Brain microvascular endothelial cell (primary cell): Measurements from ENCODE around the gene RPRD1B.

Experiments
- DNase-seq: peaks from one replicate; pipeline ENCODE4 v3.0.0-alpha.2; 2020
- H3K27ac ChIP-seq: fragments of 250-450 bp; sonication (Bioruptor Pico); 2 replicates; pipeline ENCODE4 v1.5.1; 2020; ENCODE audit warnings: mild to moderate bottlenecking, moderate library complexity
- H3K27me3 ChIP-seq: fragments of 250-450 bp; sonication (Bioruptor Pico); replicated peaks from 2 replicates; pipeline ENCODE4 v1.5.1; 2020; ENCODE audit warnings: mild to moderate bottlenecking
- H3K36me3 ChIP-seq: fragments of 250-450 bp; sonication (Bioruptor Pico); replicated peaks from 2 replicates; pipeline ENCODE4 v1.5.1; 2020; ENCODE audit warnings: mild to moderate bottlenecking
- H3K4me3 ChIP-seq: 2 replicates; pipeline ENCODE4 v1.5.1; 2011; ENCODE audit warnings: low read depth, mild to moderate bottlenecking, control low read depth, low read length, moderate library complexity
- in situ Hi-C: cut with HindIII; loops from 2 replicates; pipeline ENCODE4 v1.10.0; 2017; ENCODE audit warnings: low sequenced_read_pairs, low pct_ligation_motif_present
- TF ChIP-seq, protein P1 (sequence below): IDR thresholded peaks from 2 replicates; pipeline ENCODE4 v1.5.1; 2011; ENCODE audit warnings: low read depth, mild to moderate bottlenecking, moderate library complexity, low read length, control low read depth, inconsistent platforms; ENCODE audit errors: missing control alignments

The RPRD1B gene

DNA sequence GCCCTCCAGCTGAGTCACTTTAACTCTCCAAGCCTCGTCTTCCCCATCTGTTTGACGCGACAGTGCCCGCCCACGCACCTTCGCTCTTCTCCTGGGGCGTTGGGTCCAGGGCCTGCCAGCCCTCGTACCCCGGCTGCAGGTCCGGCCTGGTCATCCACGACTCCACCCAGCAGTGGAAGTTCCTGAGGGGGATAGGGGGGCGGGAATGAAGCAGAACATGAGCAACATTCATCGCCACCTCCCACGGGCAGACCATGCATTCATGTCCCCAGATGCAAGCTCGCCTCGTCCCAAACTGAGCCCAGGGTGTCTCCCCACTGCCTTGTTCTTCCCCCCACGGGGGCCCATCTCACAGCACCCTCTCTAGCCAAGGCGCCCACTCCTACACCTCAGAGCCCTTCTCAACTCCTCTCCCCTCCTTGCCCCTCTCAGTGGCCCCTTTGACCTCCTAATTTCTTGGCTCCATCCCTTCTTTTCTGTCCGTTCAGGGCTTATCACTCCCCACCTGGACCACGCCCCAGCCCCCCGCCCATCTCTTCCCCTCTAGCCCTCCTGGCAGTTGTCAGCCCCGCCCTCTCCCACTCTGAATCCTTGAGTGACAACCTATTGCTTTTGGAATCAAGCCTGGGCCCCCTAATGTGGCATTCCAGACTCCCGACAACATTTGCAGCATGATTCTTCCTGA is 107.8 kb downstream of the RPRD1B start:
- Histone ChIP-seq H3K4me3 (no peak overlapping the region), H3K27me3 (no peaks in the 10 kb centered on the region), H3K36me3 (peaks cover 92% of the 10 kb centered on the region), H3K27ac (no peak overlapping the region)
- no peak for DNase-seq
- TF ChIP-seq, protein P1, sequence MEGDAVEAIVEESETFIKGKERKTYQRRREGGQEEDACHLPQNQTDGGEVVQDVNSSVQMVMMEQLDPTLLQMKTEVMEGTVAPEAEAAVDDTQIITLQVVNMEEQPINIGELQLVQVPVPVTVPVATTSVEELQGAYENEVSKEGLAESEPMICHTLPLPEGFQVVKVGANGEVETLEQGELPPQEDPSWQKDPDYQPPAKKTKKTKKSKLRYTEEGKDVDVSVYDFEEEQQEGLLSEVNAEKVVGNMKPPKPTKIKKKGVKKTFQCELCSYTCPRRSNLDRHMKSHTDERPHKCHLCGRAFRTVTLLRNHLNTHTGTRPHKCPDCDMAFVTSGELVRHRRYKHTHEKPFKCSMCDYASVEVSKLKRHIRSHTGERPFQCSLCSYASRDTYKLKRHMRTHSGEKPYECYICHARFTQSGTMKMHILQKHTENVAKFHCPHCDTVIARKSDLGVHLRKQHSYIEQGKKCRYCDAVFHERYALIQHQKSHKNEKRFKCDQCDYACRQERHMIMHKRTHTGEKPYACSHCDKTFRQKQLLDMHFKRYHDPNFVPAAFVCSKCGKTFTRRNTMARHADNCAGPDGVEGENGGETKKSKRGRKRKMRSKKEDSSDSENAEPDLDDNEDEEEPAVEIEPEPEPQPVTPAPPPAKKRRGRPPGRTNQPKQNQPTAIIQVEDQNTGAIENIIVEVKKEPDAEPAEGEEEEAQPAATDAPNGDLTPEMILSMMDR: no peak
- in situ Hi-C loops: no loop called here
